Lung (tissue), 12 donors: ENCODE results near the gene DLG4. TPM values are rescaled to one million over a fixed set of nuclear protein-coding genes. Genes with fewer than 3 reads are reported as not detected.
A peak's percentile ranks its signal among the peaks of the same experiment; 100 is the strongest.

Experiments
- ATAC-seq: fragments of 200-7000 bp; cut with Tn5 transposase; one replicate; pipeline ENCODE4 v1.9.1; 2020; ENCODE audit warnings: moderate number of reproducible peaks; ENCODE audit not compliant: insufficient read depth, low FRiP score
- DNase-seq, 3 donors: peaks; one replicate each; pipeline ENCODE4 v3.0.0-alpha.2; 2013 to 2017
- H3K27ac ChIP-seq, 2 donors: one replicate each; pipeline ENCODE4 v1.5.1; 2013; ENCODE audit warnings: mild to moderate bottlenecking in 2 of 2, moderate library complexity in 2 of 2, control low read depth in 1 of 2, inconsistent platforms in 1 of 2, low read depth in 1 of 2, low read length in 1 of 2
- H3K27me3 ChIP-seq, 3 donors: one replicate each; pipeline ENCODE4 v1.5.1; 2013; ENCODE audit warnings: low read length in 2 of 3; ENCODE audit not compliant: control insufficient read depth in 3 of 3, insufficient read depth in 3 of 3
- H3K36me3 ChIP-seq, 4 donors: one replicate each; pipeline ENCODE4 v1.5.1; 2013; ENCODE audit warnings: low read length in 4 of 4, mild to moderate bottlenecking in 1 of 4, moderate library complexity in 1 of 4; ENCODE audit not compliant: control insufficient read depth in 4 of 4, insufficient read depth in 4 of 4
- H3K4me1 ChIP-seq, 5 donors: one replicate each; pipeline ENCODE4 v1.5.1; 2013; ENCODE audit warnings: low read length in 5 of 5, mild to moderate bottlenecking in 2 of 5, moderate library complexity in 1 of 5; ENCODE audit not compliant: control insufficient read depth in 5 of 5, insufficient read depth in 5 of 5
- H3K4me3 ChIP-seq: one replicate; pipeline ENCODE4 v1.5.1; 2013; ENCODE audit warnings: mild to moderate bottlenecking, control low read depth, moderate library complexity
- H3K9ac ChIP-seq, 2 donors: one replicate each; pipeline ENCODE4 v1.5.1; 2013; ENCODE audit warnings: low read length in 2 of 2, control low read depth in 1 of 2; ENCODE audit not compliant: insufficient read depth in 1 of 2
- H3K9me3 ChIP-seq, 4 donors: one replicate each; pipeline ENCODE4 v1.5.1; 2013; ENCODE audit warnings: low read length in 3 of 4, mild to moderate bottlenecking in 1 of 4, moderate library complexity in 1 of 4; ENCODE audit not compliant: control insufficient read depth in 4 of 4, insufficient read depth in 3 of 4
- CTCF ChIP-seq: IDR thresholded peaks from 2 replicates; pipeline ENCODE4 v1.5.1; 2012; ENCODE audit warnings: mild to moderate bottlenecking; ENCODE audit errors: control extremely low read depth, extremely low read depth
- WGBS, 2 donors: extraction: QIAGEN DNeasy Blood & Tissue Kit; methylation state at CpG; one replicate each; pipeline ENCODE4 v1.1.7; 2013; 5-methylcytosine and 5-hydroxymethylcytosine counted together
- polyA plus RNA-seq, 2 donors: library from polyadenylated mRNA; stranded (reverse); fragments of 200-250 nt; gene quantifications; one replicate each; pipeline ENCODE4 v1.2.1, GENCODE V29; 2013
- total RNA-seq, 2 donors: library from RNA; depleted of rRNA in 1 of 2; stranded (reverse); fragments of >200 nt in 1 of 2; gene quantifications; one replicate each; pipeline ENCODE4 v1.2.1, GENCODE V29; 2014 to 2021
- donor health status: control.
- donor health status: control.
- donor health status: Bipolar disorder and iron deficiency.
- donor health status: healthy.
- donor health status: DM: yes; HTN: yes; CAD: no.

The DLG4 gene
- total and polyA plus RNA-seq, 4 donors = 10.0 to 20.1 (median 15.2) TPM

- peaks cover 0 to 10% (median 3%) of the 10 kb centered on the region in 4 donors for H3K36me3 ChIP-seq
- H3K27me3 ChIP-seq = peaks cover 0 to 23% (median 18%) of the 10 kb centered on the region in 3 donors
- no peaks in the 10 kb centered on the region for H3K9me3 ChIP-seq
- WGBS, 2 donors = 5 to 6% methylated on average over 26 of the region's 26 CpGs
- H3K27ac ChIP-seq = peak overlapping the region in 1 of 2 donors; percentile 90
- peak; percentile 25 for ATAC-seq
- peaks cover 0 to 11% (median 0%) of the 10 kb centered on the region in 5 donors for H3K4me1 ChIP-seq
- peak overlapping the region; percentile 57 for H3K4me3 ChIP-seq
- H3K9ac ChIP-seq = peak overlapping the region; percentile 16 to 28
- peak; percentile 38 to 61 (median 45) for DNase-seq
- TF ChIP-seq CTCF = no peak
These were observed 43.5 kb upstream of the DLG4 start for GRCh38 chr17:7262935-7263800.

GRCh38 chr17:7262192-7262934, 42.7 kb upstream of the DLG4 start, which contains the start of gene CLDN7:
CLDN7 (minus strand) TSS chr17:7262478; CDS start chr17:7262043, 435 bp downstream.
- peak within 1 kb of the TSS in 1 of 2 donors; percentile 90 for H3K27ac ChIP-seq
- peak; percentile 56 for ATAC-seq
- H3K4me3 ChIP-seq = peak within 1 kb of the TSS; percentile 57
- peaks cover 0 to 11% (median 0%) of the 10 kb centered on the region in 5 donors for H3K4me1 ChIP-seq
- H3K9me3 ChIP-seq = no peaks in the 10 kb centered on the region
- H3K9ac ChIP-seq = peak within 1 kb of the TSS; percentile 53 to 68
- WGBS, 2 donors = 9% methylated on average over 52 to 64 of the region's 64 CpGs
- H3K36me3 ChIP-seq = peaks cover 0 to 10% (median 3%) of the 10 kb centered on the region in 4 donors
- DNase-seq = peak; percentile 57 to 86 (median 84)
- peaks cover 0 to 23% (median 18%) of the 10 kb centered on the region in 3 donors for H3K27me3 ChIP-seq
- TF ChIP-seq CTCF = no peak

GRCh38 chr17:7261379-7262191, 41.9 kb upstream of the DLG4 start:
- 10 to 11% methylated on average over 50 to 71 of the region's 71 CpGs for WGBS, 2 donors
- H3K36me3 ChIP-seq = peaks cover 0 to 15% (median 4%) of the 10 kb centered on the region in 4 donors
- DNase-seq = no peak
- no peak for TF ChIP-seq CTCF
- peak; percentile 3 for ATAC-seq
- peaks cover 0 to 23% (median 18%) of the 10 kb centered on the region in 3 donors for H3K27me3 ChIP-seq
- H3K9ac ChIP-seq = peak overlapping the region; percentile 53 to 68
- peaks cover 0 to 11% (median 0%) of the 10 kb centered on the region in 5 donors for H3K4me1 ChIP-seq
- no peaks in the 10 kb centered on the region for H3K9me3 ChIP-seq
- H3K27ac ChIP-seq = peak overlapping the region in 1 of 2 donors; percentile 90
- peak overlapping the region; percentile 57 for H3K4me3 ChIP-seq
